Ascending aorta (tissue), 2 donors: ENCODE data around the gene DPM2. TPM values are rescaled to one million over a fixed set of nuclear protein-coding genes. Genes with fewer than 3 reads are reported as not detected.

Experiments
- DNase-seq, 2 donors: peaks; one replicate each; pipeline ENCODE4 v3.0.0-alpha.2; 2019; ENCODE audit warnings: low spot score in 2 of 2
- H3K27ac ChIP-seq, 2 donors: fragments of 200-600 bp; sonication (generic); one replicate each; pipeline ENCODE4 v1.5.1; 2016 to 2017; ENCODE audit warnings: mild to moderate bottlenecking in 1 of 2
- H3K27me3 ChIP-seq: fragments of 200-600 bp; sonication (generic); one replicate; pipeline ENCODE4 v1.5.1; 2017
- H3K36me3 ChIP-seq, 2 donors: fragments of 200-600 bp; sonication (generic); one replicate each; pipeline ENCODE4 v1.5.1; 2016
- H3K4me1 ChIP-seq, 2 donors: fragments of 200-600 bp; sonication (generic); one replicate each; pipeline ENCODE4 v1.5.1; 2016 to 2017; ENCODE audit warnings: mild to moderate bottlenecking in 1 of 2
- H3K4me3 ChIP-seq, 2 donors: fragments of 200-600 bp; sonication (generic); one replicate each; pipeline ENCODE4 v1.5.1; 2016 to 2017; ENCODE audit warnings: mild to moderate bottlenecking in 1 of 2
- H3K9me3 ChIP-seq, 2 donors: fragments of 200-600 bp; sonication (generic); one replicate each; pipeline ENCODE4 v1.5.1; 2016
- CTCF ChIP-seq, 3 experiments: fragments of 200-600 bp in 2 of 3; fragments of 450-650 bp in 1 of 3; sonication (generic) in 2 of 3; IDR thresholded peaks; one replicate each; pipeline ENCODE4 v1.5.1; 2016 to 2019; ENCODE audit warnings: antibody characterized with exemption in 3 of 3, mild to moderate bottlenecking in 1 of 3, moderate library complexity in 1 of 3
- intact Hi-C: fragments of 100-400 bp; cut with DNase I; formaldehyde crosslinking; loops from one replicate; pipeline ENCODE4 v1.15.1; 2023
- total RNA-seq: library from RNA; depleted of rRNA; stranded (reverse); fragments of >200 nt; gene quantifications from one replicate; pipeline ENCODE4 v1.1.0, GENCODE V29; 2016

DPM2 gene
- total RNA-seq, 1 donor from 2014 or later: 18.2 TPM

GRCh38 chr9:127912882-127913281, 24.8 kb downstream of the DPM2 start:
- Histone ChIP-seq H3K36me3 (peaks cover 38 to 48% of the 10 kb centered on the region in 2 donors), H3K27me3 (no peaks in the 10 kb centered on the region), H3K27ac (no peak overlapping the region), H3K9me3 (no peaks in the 10 kb centered on the region), H3K4me3 (no peak overlapping the region), H3K4me1 (peaks cover 10 to 22% of the 10 kb centered on the region in 2 donors)
- DNase-seq: no peak
- intact Hi-C loops: no loop called here
- no peak for TF ChIP-seq CTCF (IDR thresholded peaks at IDR 0.05)

GRCh38 chr9:127912296-127912695, 25.4 kb downstream of the DPM2 start:
- Histone ChIP-seq H3K36me3 (peaks cover 40 to 48% of the 10 kb centered on the region in 2 donors), H3K4me1 (peaks cover 5 to 17% of the 10 kb centered on the region in 2 donors), H3K27me3 (no peaks in the 10 kb centered on the region), H3K4me3 (no peak overlapping the region), H3K9me3 (no peaks in the 10 kb centered on the region), H3K27ac (no peak overlapping the region)
- TF ChIP-seq CTCF (IDR thresholded peaks at IDR 0.05): no peak
- intact Hi-C loops: no loop called here
- no peak for DNase-seq

- H3K4me3 ChIP-seq: no peak overlapping the region
- H3K36me3 ChIP-seq: peaks cover 40 to 48% of the 10 kb centered on the region in 2 donors
- intact Hi-C loops: no loop called here
- DNase-seq: no peak
- H3K27me3 ChIP-seq: no peaks in the 10 kb centered on the region
- H3K27ac ChIP-seq: peak overlapping the region in 1 of 2 donors; percentile 2
- peaks cover 8 to 23% of the 10 kb centered on the region in 2 donors for H3K4me1 ChIP-seq
- TF ChIP-seq CTCF (IDR thresholded peaks at IDR 0.05): no peak
- no peaks in the 10 kb centered on the region for H3K9me3 ChIP-seq
These were observed 26.9 kb downstream of the DPM2 start for GRCh38 chr9:127910613-127911205.

GRCh38 chr9:127909839-127910273, 27.8 kb downstream of the DPM2 start:
- Histone ChIP-seq H3K36me3 (peaks cover 40 to 48% of the 10 kb centered on the region in 2 donors), H3K27me3 (no peaks in the 10 kb centered on the region), H3K4me3 (no peak overlapping the region), H3K4me1 (peaks cover 6 to 22% of the 10 kb centered on the region in 2 donors), H3K27ac (no peak overlapping the region), H3K9me3 (no peaks in the 10 kb centered on the region)
- intact Hi-C loops: no loop called here
- DNase-seq: no peak
- no peak for TF ChIP-seq CTCF (IDR thresholded peaks at IDR 0.05)

- H3K9me3 ChIP-seq: no peaks in the 10 kb centered on the region
- intact Hi-C loops: no loop called here
- no peak for TF ChIP-seq CTCF (IDR thresholded peaks at IDR 0.05)
- peaks cover 38 to 45% of the 10 kb centered on the region in 2 donors for H3K36me3 ChIP-seq
- no peaks in the 10 kb centered on the region for H3K27me3 ChIP-seq
- H3K27ac ChIP-seq: peak overlapping the region; percentile 17 to 86
- peaks cover 14 to 35% of the 10 kb centered on the region in 2 donors for H3K4me1 ChIP-seq
- DNase-seq: no peak
- H3K4me3 ChIP-seq: no peak overlapping the region
These were observed 29.1 kb downstream of the DPM2 start for GRCh38 chr9:127908660-127908926.
